ENCODE data around the gene ARHGAP24. TPM values are rescaled to one million over a fixed set of nuclear protein-coding genes. Genes with fewer than 3 reads are reported as not detected.

The ARHGAP24 gene
- total and polyA plus RNA-seq, 2 of the 13 experiments (the other 11 are each of a cell fraction or from before 2014, with no cell fraction given): 0.07 to 0.55 TPM

DNA sequence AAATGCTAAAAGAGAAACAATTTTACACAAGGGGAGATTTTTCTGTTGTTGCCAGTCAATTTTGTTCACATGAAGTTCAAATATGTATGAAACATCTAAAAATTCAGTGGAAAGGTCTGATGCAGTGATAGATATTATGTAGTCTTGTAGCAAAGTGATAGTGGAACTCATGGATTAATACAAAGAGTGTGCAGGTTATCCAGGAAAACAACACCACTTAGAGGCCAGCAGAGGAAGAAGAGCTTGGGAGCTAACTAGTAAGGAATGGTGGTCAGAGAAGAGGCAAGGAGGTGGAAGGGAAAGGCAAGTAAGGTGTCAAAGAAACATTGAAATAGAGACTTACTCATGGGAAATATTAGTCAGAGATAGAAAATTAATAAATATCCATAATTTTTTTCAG lies 489.3 kb downstream of the ARHGAP24 start:
- CTCF ChIA-PET (ENCODE audit: low intra/inter-chr PET ratio, low total read pairs): no interaction called here
- in situ Hi-C loops (cut with HindIII; ENCODE audit: extremely low pct_ligation_motif_present, low pct_unique_long_range_greater_than_20kb): no loop called here
- no peak for FAIRE-seq

More for the DNA sequence above, 489.3 kb downstream of the ARHGAP24 start:
- H3K79me2 ChIP-seq (ENCODE audit: insufficient read depth, low read length): no peaks in the 10 kb centered on the region
- DNase-seq (ENCODE audit: low spot score): no peak
- BruUV-seq (replicated peaks): no TSS peak
- no peak overlapping the region for H3K4me2 ChIP-seq (ENCODE audit: low read depth, low read length)
- H2AFZ ChIP-seq (ENCODE audit: low read length): no peak overlapping the region
- no peaks in the 10 kb centered on the region for H3K27me3 ChIP-seq (ENCODE audit: control insufficient read depth in 1 of 2, insufficient read depth in 2 of 2, low read length in 2 of 2)
- TF ChIP-seq, protein P1, sequence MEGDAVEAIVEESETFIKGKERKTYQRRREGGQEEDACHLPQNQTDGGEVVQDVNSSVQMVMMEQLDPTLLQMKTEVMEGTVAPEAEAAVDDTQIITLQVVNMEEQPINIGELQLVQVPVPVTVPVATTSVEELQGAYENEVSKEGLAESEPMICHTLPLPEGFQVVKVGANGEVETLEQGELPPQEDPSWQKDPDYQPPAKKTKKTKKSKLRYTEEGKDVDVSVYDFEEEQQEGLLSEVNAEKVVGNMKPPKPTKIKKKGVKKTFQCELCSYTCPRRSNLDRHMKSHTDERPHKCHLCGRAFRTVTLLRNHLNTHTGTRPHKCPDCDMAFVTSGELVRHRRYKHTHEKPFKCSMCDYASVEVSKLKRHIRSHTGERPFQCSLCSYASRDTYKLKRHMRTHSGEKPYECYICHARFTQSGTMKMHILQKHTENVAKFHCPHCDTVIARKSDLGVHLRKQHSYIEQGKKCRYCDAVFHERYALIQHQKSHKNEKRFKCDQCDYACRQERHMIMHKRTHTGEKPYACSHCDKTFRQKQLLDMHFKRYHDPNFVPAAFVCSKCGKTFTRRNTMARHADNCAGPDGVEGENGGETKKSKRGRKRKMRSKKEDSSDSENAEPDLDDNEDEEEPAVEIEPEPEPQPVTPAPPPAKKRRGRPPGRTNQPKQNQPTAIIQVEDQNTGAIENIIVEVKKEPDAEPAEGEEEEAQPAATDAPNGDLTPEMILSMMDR (CRISPR knock-in tag; IDR thresholded peaks at IDR 0.05): peak; percentile 22; the same call in 1 of the 2 replicates
- TF ChIP-seq HOXD1 (CRISPR knock-in tag; IDR thresholded peaks at IDR 0.05) (no peak), ZNF772 (CRISPR knock-in tag; IDR thresholded peaks at IDR 0.05) (no peak), TOE1 (CRISPR knock-in tag; IDR thresholded peaks at IDR 0.05) (no peak), ZNF552 (CRISPR knock-in tag; IDR thresholded peaks at IDR 0.05; ENCODE audit: borderline replicate concordance) (no peak), STAG1 (CRISPR knock-in tag; IDR thresholded peaks at IDR 0.05) (peak; percentile 28), ZNF678 (CRISPR knock-in tag; IDR thresholded peaks at IDR 0.05) (no peak), TGIF2 (CRISPR knock-in tag; IDR thresholded peaks at IDR 0.05) (no peak)
- TF ChIP-seq, protein P2, sequence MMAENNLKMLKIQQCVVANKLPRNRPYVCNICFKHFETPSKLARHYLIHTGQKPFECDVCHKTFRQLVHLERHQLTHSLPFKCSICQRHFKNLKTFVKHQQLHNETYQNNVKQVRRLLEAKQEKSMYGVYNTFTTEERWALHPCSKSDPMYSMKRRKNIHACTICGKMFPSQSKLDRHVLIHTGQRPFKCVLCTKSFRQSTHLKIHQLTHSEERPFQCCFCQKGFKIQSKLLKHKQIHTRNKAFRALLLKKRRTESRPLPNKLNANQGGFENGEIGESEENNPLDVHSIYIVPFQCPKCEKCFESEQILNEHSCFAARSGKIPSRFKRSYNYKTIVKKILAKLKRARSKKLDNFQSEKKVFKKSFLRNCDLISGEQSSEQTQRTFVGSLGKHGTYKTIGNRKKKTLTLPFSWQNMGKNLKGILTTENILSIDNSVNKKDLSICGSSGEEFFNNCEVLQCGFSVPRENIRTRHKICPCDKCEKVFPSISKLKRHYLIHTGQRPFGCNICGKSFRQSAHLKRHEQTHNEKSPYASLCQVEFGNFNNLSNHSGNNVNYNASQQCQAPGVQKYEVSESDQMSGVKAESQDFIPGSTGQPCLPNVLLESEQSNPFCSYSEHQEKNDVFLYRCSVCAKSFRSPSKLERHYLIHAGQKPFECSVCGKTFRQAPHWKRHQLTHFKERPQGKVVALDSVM (CRISPR knock-in tag; IDR thresholded peaks at IDR 0.05): no peak
- TF ChIP-seq, protein P3, sequence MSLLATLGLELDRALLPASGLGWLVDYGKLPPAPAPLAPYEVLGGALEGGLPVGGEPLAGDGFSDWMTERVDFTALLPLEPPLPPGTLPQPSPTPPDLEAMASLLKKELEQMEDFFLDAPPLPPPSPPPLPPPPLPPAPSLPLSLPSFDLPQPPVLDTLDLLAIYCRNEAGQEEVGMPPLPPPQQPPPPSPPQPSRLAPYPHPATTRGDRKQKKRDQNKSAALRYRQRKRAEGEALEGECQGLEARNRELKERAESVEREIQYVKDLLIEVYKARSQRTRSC (CRISPR knock-in tag; IDR thresholded peaks at IDR 0.05; ENCODE audit: low read depth): no peak
- TF ChIP-seq, protein P4, sequence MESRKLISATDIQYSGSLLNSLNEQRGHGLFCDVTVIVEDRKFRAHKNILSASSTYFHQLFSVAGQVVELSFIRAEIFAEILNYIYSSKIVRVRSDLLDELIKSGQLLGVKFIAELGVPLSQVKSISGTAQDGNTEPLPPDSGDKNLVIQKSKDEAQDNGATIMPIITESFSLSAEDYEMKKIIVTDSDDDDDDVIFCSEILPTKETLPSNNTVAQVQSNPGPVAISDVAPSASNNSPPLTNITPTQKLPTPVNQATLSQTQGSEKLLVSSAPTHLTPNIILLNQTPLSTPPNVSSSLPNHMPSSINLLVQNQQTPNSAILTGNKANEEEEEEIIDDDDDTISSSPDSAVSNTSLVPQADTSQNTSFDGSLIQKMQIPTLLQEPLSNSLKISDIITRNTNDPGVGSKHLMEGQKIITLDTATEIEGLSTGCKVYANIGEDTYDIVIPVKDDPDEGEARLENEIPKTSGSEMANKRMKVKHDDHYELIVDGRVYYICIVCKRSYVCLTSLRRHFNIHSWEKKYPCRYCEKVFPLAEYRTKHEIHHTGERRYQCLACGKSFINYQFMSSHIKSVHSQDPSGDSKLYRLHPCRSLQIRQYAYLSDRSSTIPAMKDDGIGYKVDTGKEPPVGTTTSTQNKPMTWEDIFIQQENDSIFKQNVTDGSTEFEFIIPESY (CRISPR knock-in tag; IDR thresholded peaks at IDR 0.05): no peak
- TF ChIP-seq, protein P5, sequence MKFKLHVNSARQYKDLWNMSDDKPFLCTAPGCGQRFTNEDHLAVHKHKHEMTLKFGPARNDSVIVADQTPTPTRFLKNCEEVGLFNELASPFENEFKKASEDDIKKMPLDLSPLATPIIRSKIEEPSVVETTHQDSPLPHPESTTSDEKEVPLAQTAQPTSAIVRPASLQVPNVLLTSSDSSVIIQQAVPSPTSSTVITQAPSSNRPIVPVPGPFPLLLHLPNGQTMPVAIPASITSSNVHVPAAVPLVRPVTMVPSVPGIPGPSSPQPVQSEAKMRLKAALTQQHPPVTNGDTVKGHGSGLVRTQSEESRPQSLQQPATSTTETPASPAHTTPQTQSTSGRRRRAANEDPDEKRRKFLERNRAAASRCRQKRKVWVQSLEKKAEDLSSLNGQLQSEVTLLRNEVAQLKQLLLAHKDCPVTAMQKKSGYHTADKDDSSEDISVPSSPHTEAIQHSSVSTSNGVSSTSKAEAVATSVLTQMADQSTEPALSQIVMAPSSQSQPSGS (CRISPR knock-in tag; IDR thresholded peaks at IDR 0.05): no peak
- intact Hi-C loops (cut with micrococcal nuclease; ENCODE audit: unreplicated experiment): loop anchor here (10.0 kb wide), 1 partner anchor 139 kb away; no protein-coding TSS in a partner anchor
- no peak overlapping the region for H3K4me3 ChIP-seq (replicated peaks in 1 of 3; ENCODE audit: insufficient read depth in 1 of 3, low read depth in 2 of 3, low read length in 3 of 3)
- POLR2A ChIA-PET: no interaction called here
- H3K9ac ChIP-seq (ENCODE audit: insufficient read depth, low read depth, low read length): no peak overlapping the region
- no peaks in the 10 kb centered on the region for H4K20me1 ChIP-seq (ENCODE audit: insufficient read depth, low read length)
- no peak overlapping the region for H3K27ac ChIP-seq (ENCODE audit: extremely low read length, insufficient read depth, low read length)
- ATAC-seq: no peak
- H3K4me1 ChIP-seq (ENCODE audit: insufficient read depth, low read length): no peaks in the 10 kb centered on the region
- no peaks in the 10 kb centered on the region for H3K36me3 ChIP-seq (replicated peaks in 1 of 2; ENCODE audit: control insufficient read depth in 1 of 2, insufficient read depth in 2 of 2, low read length in 2 of 2)
- no peaks in the 10 kb centered on the region for H3K9me3 ChIP-seq (ENCODE audit: low read length)

All from HepG2 (cell line).